Keratinocyte (primary cell): ENCODE measurements around the gene PDE8A. TPM values are rescaled to one million over a fixed set of nuclear protein-coding genes. Genes with fewer than 3 reads are reported as not detected.

ENCODE experiments used
- DNase-seq: peaks from one replicate; pipeline ENCODE4 v3.0.0-alpha.2; 2011; ENCODE audit warnings: low read depth, missing footprints, low spot score
- FAIRE-seq: peaks from 2 replicates; lab custom pipeline; 2011; peaks lifted over from hg19 to GRCh38; lab: Jason Lieb, UNC
- H2AFZ ChIP-seq: 2 replicates; pipeline ENCODE4 v1.6.0; 2012; ENCODE audit warnings: low read length, control low read depth, inconsistent platforms; ENCODE audit not compliant: control insufficient read depth
- H3K27ac ChIP-seq: 2 replicates; pipeline ENCODE4 v1.5.1; 2011; ENCODE audit warnings: low read length; ENCODE audit not compliant: control insufficient read depth, insufficient read depth
- H3K27me3 ChIP-seq: 3 replicates; pipeline ENCODE4 v1.6.0; 2011; ENCODE audit warnings: low read length; ENCODE audit not compliant: control insufficient read depth, insufficient read depth; ENCODE audit errors: extremely low read depth
- H3K36me3 ChIP-seq, 2 experiments: 2 replicates in 1 of 2; 3 replicates in 1 of 2; pipeline ENCODE4 v1.5.1; 2011; ENCODE audit warnings: low read length in 2 of 2, mild to moderate bottlenecking in 1 of 2; ENCODE audit not compliant: control insufficient read depth in 2 of 2, insufficient read depth in 2 of 2; ENCODE audit errors: extremely low read depth in 1 of 2
- H3K4me1 ChIP-seq: 3 replicates; pipeline ENCODE4 v1.5.1; 2011; ENCODE audit warnings: low read length; ENCODE audit not compliant: control insufficient read depth, insufficient read depth; ENCODE audit errors: extremely low read depth
- H3K4me2 ChIP-seq: 3 replicates; pipeline ENCODE4 v1.6.0; 2011; ENCODE audit warnings: low read depth, low read length; ENCODE audit not compliant: control insufficient read depth, insufficient read depth; ENCODE audit errors: extremely low read depth
- H3K4me3 ChIP-seq, 3 experiments: fragments of 200-600 bp in 1 of 3; sonication (generic) in 1 of 3; 2 replicates in 2 of 3; 3 replicates in 1 of 3; pipeline ENCODE4 v1.5.1; 2011 to 2016; ENCODE audit warnings: low read length in 3 of 3, mild to moderate bottlenecking in 3 of 3, control low read depth in 2 of 3, inconsistent platforms in 1 of 3, low read depth in 1 of 3, mixed read lengths in 1 of 3, mixed run types in 1 of 3, moderate library complexity in 1 of 3; ENCODE audit not compliant: control insufficient read depth in 2 of 3, insufficient read depth in 2 of 3; ENCODE audit errors: extremely low read depth in 1 of 3
- H3K79me2 ChIP-seq: 2 replicates; pipeline ENCODE4 v1.6.0; 2012; ENCODE audit warnings: low read length; ENCODE audit not compliant: control insufficient read depth, insufficient read depth
- H3K9ac ChIP-seq: 3 replicates; pipeline ENCODE4 v1.6.0; 2011; ENCODE audit warnings: low read length; ENCODE audit not compliant: control insufficient read depth, insufficient read depth; ENCODE audit errors: extremely low read depth
- H3K9me1 ChIP-seq: 3 replicates; pipeline ENCODE4 v1.6.0; 2011; ENCODE audit warnings: low read length; ENCODE audit not compliant: control insufficient read depth, insufficient read depth; ENCODE audit errors: extremely low read depth
- H3K9me3 ChIP-seq: 2 replicates; pipeline ENCODE4 v1.5.1; 2012; ENCODE audit warnings: low read depth, low read length; ENCODE audit not compliant: control insufficient read depth
- H4K20me1 ChIP-seq: 3 replicates; pipeline ENCODE4 v1.6.0; 2011; ENCODE audit warnings: low read length; ENCODE audit not compliant: control insufficient read depth, insufficient read depth; ENCODE audit errors: extremely low read depth
- CTCF ChIP-seq, 3 experiments: IDR thresholded peaks in 1 of 3; conservative IDR thresholded peaks in 1 of 3; optimal IDR thresholded peaks in 1 of 3; 2 replicates in 2 of 3; 3 replicates in 1 of 3; pipeline versions ENCODE3 to v1.5.1; 2011; ENCODE audit warnings: low read length in 3 of 3, mild to moderate bottlenecking in 3 of 3, moderate library complexity in 2 of 3, control low read depth in 1 of 3, inconsistent platforms in 1 of 3; ENCODE audit not compliant: insufficient read depth in 2 of 3; ENCODE audit errors: extremely low read depth in 1 of 3
- EZH2 ChIP-seq: IDR thresholded peaks from one replicate; pipeline ENCODE4 v1.6.1; 2012; ENCODE audit warnings: inconsistent platforms, mild to moderate bottlenecking, low read length, moderate library complexity
- dilution Hi-C: fragments of 300-500 bp; cut with MboI; formaldehyde crosslinking; loops from one replicate; pipeline ENCODE4 v1.7.0; 2020; ENCODE audit warnings: low sequenced_read_pairs; ENCODE audit not compliant: extremely low pct_ligation_motif_present
- polyA plus RNA-seq, 5 experiments: library from polyadenylated mRNA; depleted of rRNA in 3 of 5; stranded (reverse) in 3 of 5; stranded (forward) in 1 of 5; unstranded in 1 of 5; fragments of >200 nt; gene quantifications; 1 replicate in 1 of 5; 2 replicates in 3 of 5; 3 replicates in 1 of 5; pipeline versions ENCODE4 v1.2.1 to v1.2.3, GENCODE V29; 2011 to 2012; ENCODE audit warnings: missing spikeins in 2 of 5, low read depth in 1 of 5, low replicate concordance in 1 of 5

PDE8A gene
- polyA plus RNA-seq, 1 donor (not counting 4 experiments of a cell fraction or from before 2014, with no cell fraction given) = 24.1 TPM

GRCh38 chr15:85010071-85010385 is 28.4 kb downstream of the PDE8A start:
- no peak overlapping the region for H3K9ac ChIP-seq
- dilution Hi-C loops = no loop called here
- no peak overlapping the region for H3K4me3 ChIP-seq
- H3K36me3 ChIP-seq = no peaks in the 10 kb centered on the region
- H3K9me3 ChIP-seq = no peaks in the 10 kb centered on the region
- DNase-seq (no peak), FAIRE-seq (no peak)
- no peak overlapping the region for H3K27ac ChIP-seq
- H3K79me2 ChIP-seq = peaks cover 20% of the 10 kb centered on the region
- H3K9me1 ChIP-seq = no peaks in the 10 kb centered on the region
- no peaks in the 10 kb centered on the region for H3K27me3 ChIP-seq
- no peaks in the 10 kb centered on the region for H4K20me1 ChIP-seq
- no peaks in the 10 kb centered on the region for H3K4me1 ChIP-seq
- no peak overlapping the region for H2AFZ ChIP-seq
- TF ChIP-seq EZH2 = no peak
- TF ChIP-seq CTCF (optimal IDR thresholded peaks at IDR 0.05 in 1 of 3, IDR thresholded peaks at IDR 0.05 in 1 of 3, conservative IDR thresholded peaks at IDR 0.05 in 1 of 3; ENCODE audit: extremely low read depth in 1 of 3, insufficient read depth in 2 of 3, low read length in 3 of 3) = no peak
- no peak overlapping the region for H3K4me2 ChIP-seq

- no peak for TF ChIP-seq CTCF (optimal IDR thresholded peaks at IDR 0.05 in 1 of 3, IDR thresholded peaks at IDR 0.05 in 1 of 3, conservative IDR thresholded peaks at IDR 0.05 in 1 of 3; ENCODE audit: extremely low read depth in 1 of 3, insufficient read depth in 2 of 3, low read length in 3 of 3)
- no peak for TF ChIP-seq EZH2
- no peaks in the 10 kb centered on the region for H3K27me3 ChIP-seq
- no peaks in the 10 kb centered on the region for H4K20me1 ChIP-seq
- no peaks in the 10 kb centered on the region for H3K36me3 ChIP-seq
- H3K79me2 ChIP-seq = peaks cover 22% of the 10 kb centered on the region
- no peak overlapping the region for H3K4me3 ChIP-seq
- H3K9ac ChIP-seq = no peak overlapping the region
- no peaks in the 10 kb centered on the region for H3K9me1 ChIP-seq
- FAIRE-seq (no peak), DNase-seq (no peak)
- no peak overlapping the region for H2AFZ ChIP-seq
- H3K4me1 ChIP-seq = no peaks in the 10 kb centered on the region
- no peaks in the 10 kb centered on the region for H3K9me3 ChIP-seq
- no peak overlapping the region for H3K4me2 ChIP-seq
- H3K27ac ChIP-seq = no peak overlapping the region
- dilution Hi-C loops = no loop called here
These were observed 28.9 kb downstream of the PDE8A start for GRCh38 chr15:85010386-85011159.
